BLaER1 treated with 17β-estradiol and CSF1 and Interleukin-3, amounts not matched to agents 10 nM and 100 nM (cell line): Measurements from ENCODE around the gene CDHR1.
"Not testable (repeated sequence)": the region's sequence is repeated elsewhere in the genome, so short reads cannot be mapped to it uniquely, and the experiment has no call there.

Source experiments
- H3K27ac ChIP-seq, 11 experiments: shearing (Covaris generic); formaldehyde crosslinking; 2 replicates each; pipeline ENCODE4 v1.8.1; 2022
- H3K27me3 ChIP-seq, 11 experiments: shearing (Covaris generic); formaldehyde crosslinking; 2 replicates each; pipeline ENCODE4 v1.8.1; 2022
- H3K36me3 ChIP-seq, 11 experiments: shearing (Covaris generic); formaldehyde crosslinking; 2 replicates each; pipeline ENCODE4 v1.8.1; 2022
- H3K4me1 ChIP-seq, 10 experiments: shearing (Covaris generic); formaldehyde crosslinking; 2 replicates each; pipeline ENCODE4 v1.8.1; 2022
- H3K4me2 ChIP-seq, 11 experiments: shearing (Covaris generic); formaldehyde crosslinking; 2 replicates each; pipeline ENCODE4 v1.8.1; 2022
- H3K4me3 ChIP-seq, 10 experiments: shearing (Covaris generic); formaldehyde crosslinking; 2 replicates each; pipeline ENCODE4 v1.8.1; 2022
- H3K9ac ChIP-seq, 11 experiments: shearing (Covaris generic); formaldehyde crosslinking; 2 replicates each; pipeline ENCODE4 v1.8.1; 2022
- H3K9me3 ChIP-seq, 11 experiments: shearing (Covaris generic); formaldehyde crosslinking; replicated peaks in 1 of 11; 2 replicates each; pipeline ENCODE4 v1.8.1; 2022
- H4K20me1 ChIP-seq, 11 experiments: shearing (Covaris generic); formaldehyde crosslinking; 2 replicates each; pipeline ENCODE4 v1.8.1; 2022
- Cebpa-rat ChIP-seq, 11 experiments: shearing (Covaris generic); IDR thresholded peaks; 2 replicates each; pipeline ENCODE4 v1.8.1; 2022

The CDHR1 gene

DNA sequence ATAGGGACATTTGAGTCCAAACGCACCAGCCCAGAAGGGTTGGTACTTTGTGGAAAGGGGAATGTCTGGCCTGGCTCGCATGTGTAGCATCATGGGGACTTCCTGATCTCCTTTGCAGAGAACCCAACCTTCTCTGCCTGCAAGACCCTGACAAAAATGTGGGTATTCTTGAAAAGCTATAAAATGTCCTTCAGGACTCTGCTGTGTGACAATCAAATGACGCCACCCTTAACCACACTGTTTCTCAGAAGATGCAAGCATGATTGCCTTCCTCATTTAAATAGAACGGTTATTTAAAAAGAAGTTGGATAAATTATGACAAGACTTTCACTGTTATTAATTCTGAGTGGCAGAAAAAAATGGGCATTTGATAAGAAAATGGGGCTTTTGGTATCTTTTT is 35.8 kb upstream of the CDHR1 start:
- no peak overlapping the region for H3K9ac ChIP-seq
- TF ChIP-seq Cebpa-rat (IDR thresholded peaks at IDR 0.05): no peak
- peak overlapping the region in 2 of 11 experiments; percentile 3 to 26; a peak in 2 of 22 replicates for H3K4me2 ChIP-seq
- peaks cover 0 to 28% (median 7%) of the 10 kb centered on the region in 10 experiments; a peak in 12 of 20 replicates for H3K4me1 ChIP-seq
- H3K4me3 ChIP-seq: no peak overlapping the region
- H3K27me3 ChIP-seq: no peaks in the 10 kb centered on the region
- no peaks in the 10 kb centered on the region for H4K20me1 ChIP-seq
- peaks cover 21 to 26% (median 24%) of the 10 kb centered on the region in 11 experiments for H3K36me3 ChIP-seq
- no peak overlapping the region for H3K27ac ChIP-seq
- H3K9me3 ChIP-seq: no peaks in the 10 kb centered on the region

GRCh38 chr10:84159076-84159685 is 35.2 kb upstream of the CDHR1 start:
- H3K4me3 ChIP-seq: no peak overlapping the region
- H3K27ac ChIP-seq: no peak overlapping the region
- peak overlapping the region in 2 of 11 experiments; percentile 3 to 26; a peak in 1 of 22 replicates for H3K4me2 ChIP-seq
- H4K20me1 ChIP-seq: no peaks in the 10 kb centered on the region
- no peak for TF ChIP-seq Cebpa-rat (IDR thresholded peaks at IDR 0.05)
- H3K27me3 ChIP-seq: no peaks in the 10 kb centered on the region
- H3K9me3 ChIP-seq: no peaks in the 10 kb centered on the region
- H3K4me1 ChIP-seq: peaks cover 0 to 28% (median 7%) of the 10 kb centered on the region in 10 experiments; a peak in 12 of 20 replicates
- H3K36me3 ChIP-seq: peaks cover 14 to 20% (median 18%) of the 10 kb centered on the region in 11 experiments
- H3K9ac ChIP-seq: no peak overlapping the region

DNA sequence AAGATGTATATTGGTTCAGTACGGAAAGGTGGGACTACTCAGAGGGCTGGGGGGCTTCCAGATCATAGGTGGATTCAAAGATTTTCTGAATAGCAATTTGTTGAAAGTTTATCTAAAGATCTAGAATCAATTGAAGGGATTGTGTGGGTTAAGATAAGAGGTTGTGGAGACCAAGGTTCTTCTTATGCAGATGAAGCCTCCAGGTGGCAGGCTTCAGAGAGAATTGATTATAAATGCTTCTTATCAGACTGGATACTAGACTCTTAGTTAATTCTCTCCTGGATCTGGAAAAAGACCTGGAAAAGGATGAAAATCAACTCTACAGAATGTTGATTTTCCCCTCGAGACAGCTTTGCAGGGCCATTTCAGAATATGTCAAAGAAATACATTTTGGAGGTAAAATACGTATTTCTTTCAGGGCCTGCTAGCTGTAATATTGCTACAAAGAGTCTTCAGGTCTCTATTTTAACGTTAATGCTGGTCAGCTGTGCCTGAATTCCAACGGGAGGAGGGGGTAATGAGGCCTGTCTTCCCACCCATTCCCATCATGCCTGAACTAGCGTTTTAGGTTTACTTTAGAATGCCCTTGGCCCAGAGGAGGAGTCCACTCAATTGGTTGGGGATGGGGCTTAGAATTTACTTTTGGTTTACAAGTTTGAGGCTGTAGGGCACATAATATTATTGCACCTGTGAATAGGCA is 33.5 kb upstream of the CDHR1 start:
- Histone ChIP-seq H3K4me1 (peaks cover 0 to 26% (median 7%) of the 10 kb centered on the region in 10 experiments; a peak in 12 of 20 replicates), H3K4me2 (no peak overlapping the region), H3K27me3 (no peaks in the 10 kb centered on the region), H3K27ac (no peak overlapping the region), H3K9me3 (no peaks in the 10 kb centered on the region), H3K4me3 (no peak overlapping the region), H4K20me1 (no peaks in the 10 kb centered on the region), H3K36me3 (peaks cover 0 to 3% (median 2%) of the 10 kb centered on the region in 11 experiments; a peak in 11 of 22 replicates), H3K9ac (no peak overlapping the region)
- no peak for TF ChIP-seq Cebpa-rat (IDR thresholded peaks at IDR 0.05)

- no peaks in the 10 kb centered on the region for H3K27me3 ChIP-seq
- H3K9me3 ChIP-seq: peaks cover 10 to 25% (median 20%) of the 10 kb centered on the region in 11 experiments; a peak in 20 of 22 replicates
- no peak overlapping the region for H3K9ac ChIP-seq
- peaks cover 0 to 3% (median 0%) of the 10 kb centered on the region in 10 experiments; a peak in 1 of 20 replicates for H3K4me1 ChIP-seq
- H4K20me1 ChIP-seq: no peaks in the 10 kb centered on the region
- H3K36me3 ChIP-seq: no peaks in the 10 kb centered on the region
- H3K27ac ChIP-seq: no peak overlapping the region
- H3K4me3 ChIP-seq: no peak overlapping the region
- TF ChIP-seq Cebpa-rat (IDR thresholded peaks at IDR 0.05): no peak
- H3K4me2 ChIP-seq: no peak overlapping the region
Observed at GRCh38 chr10:84163996-84164395, 30.3 kb upstream of the CDHR1 start.

GRCh38 chr10:84164442-84164841 is 29.9 kb upstream of the CDHR1 start:
- H3K4me3 ChIP-seq: no peak overlapping the region
- no peaks in the 10 kb centered on the region for H3K27me3 ChIP-seq
- H3K4me2 ChIP-seq: no peak overlapping the region

GRCh38 chr10:84166620-84167288 is 27.6 kb upstream of the CDHR1 start:
- Histone ChIP-seq H3K4me2 (no peak overlapping the region), H3K9ac (no peak overlapping the region), H3K36me3 (no peaks in the 10 kb centered on the region), H3K27me3 (no peaks in the 10 kb centered on the region), H3K4me1 (peaks cover 0 to 5% (median 3%) of the 10 kb centered on the region in 10 experiments; a peak in 7 of 20 replicates), H3K27ac (no peak overlapping the region), H3K9me3 (peaks cover 10 to 25% (median 20%) of the 10 kb centered on the region in 11 experiments; a peak in 20 of 22 replicates), H4K20me1 (no peaks in the 10 kb centered on the region), H3K4me3 (no peak overlapping the region)
- no peak for TF ChIP-seq Cebpa-rat (IDR thresholded peaks at IDR 0.05)

More at GRCh38 chr10:84164442-84164841, 29.9 kb upstream of the CDHR1 start:
- no peak overlapping the region for H3K9ac ChIP-seq
- TF ChIP-seq Cebpa-rat (IDR thresholded peaks at IDR 0.05): no peak
- no peaks in the 10 kb centered on the region for H3K36me3 ChIP-seq
- no peak overlapping the region for H3K27ac ChIP-seq
- H3K9me3 ChIP-seq: peaks cover 10 to 25% (median 20%) of the 10 kb centered on the region in 11 experiments; a peak in 20 of 22 replicates
- H4K20me1 ChIP-seq: no peaks in the 10 kb centered on the region
- H3K4me1 ChIP-seq: no peaks in the 10 kb centered on the region

- not testable (repeated sequence) for H3K4me1 ChIP-seq, H3K4me2 ChIP-seq, H3K4me3 ChIP-seq, H3K27ac ChIP-seq, H3K27me3 ChIP-seq, H3K9ac ChIP-seq, H3K36me3 ChIP-seq, H4K20me1 ChIP-seq
- H3K9me3 ChIP-seq: peaks cover 10 to 25% (median 20%) of the 10 kb centered on the region in 11 experiments; a peak in 20 of 22 replicates
Observed at GRCh38 chr10:84167289-84167653, 27.1 kb upstream of the CDHR1 start.

- Histone ChIP-seq H3K9me3 (peaks cover 10 to 25% (median 20%) of the 10 kb centered on the region in 11 experiments; a peak in 20 of 22 replicates), H3K4me1 (peaks cover 6 to 21% (median 11%) of the 10 kb centered on the region in 10 experiments; a peak in 14 of 20 replicates)
- not testable (repeated sequence) for H3K27me3 ChIP-seq, H3K9ac ChIP-seq, H3K4me2 ChIP-seq, H3K36me3 ChIP-seq, H4K20me1 ChIP-seq, H3K4me3 ChIP-seq, H3K27ac ChIP-seq
Observed at GRCh38 chr10:84168382-84168781, 26.0 kb upstream of the CDHR1 start.

- H3K27me3 ChIP-seq, H3K36me3 ChIP-seq, H4K20me1 ChIP-seq, H3K4me3 ChIP-seq: not testable (repeated sequence)
- Histone ChIP-seq H3K4me2 (peak overlapping the region in 4 of 11 experiments; percentile 17 to 60 (median 48); a peak in 4 of 22 replicates), H3K4me1 (peaks cover 6 to 23% (median 11%) of the 10 kb centered on the region in 10 experiments; a peak in 14 of 20 replicates), H3K27ac (peak overlapping the region in 6 of 11 experiments; percentile 21 to 77 (median 66); a peak in 10 of 22 replicates), H3K9me3 (peaks cover 10 to 24% (median 20%) of the 10 kb centered on the region in 11 experiments; a peak in 20 of 22 replicates), H3K9ac (peak overlapping the region in 2 of 11 experiments; percentile 45 to 51; a peak in 3 of 22 replicates)
Observed at GRCh38 chr10:84171237-84171636, 23.1 kb upstream of the CDHR1 start.

GRCh38 chr10:84171700-84172466 is 22.5 kb upstream of the CDHR1 start:
- not testable (repeated sequence) for H3K36me3 ChIP-seq, H3K27me3 ChIP-seq, H4K20me1 ChIP-seq, H3K4me3 ChIP-seq
- H3K9me3 ChIP-seq: peaks cover 6 to 19% (median 16%) of the 10 kb centered on the region in 11 experiments; a peak in 19 of 22 replicates
- H3K4me2 ChIP-seq: peak overlapping the region in 9 of 11 experiments; percentile 26 to 60 (median 37); a peak in 12 of 22 replicates
- H3K9ac ChIP-seq: peak overlapping the region in 6 of 11 experiments; percentile 18 to 56 (median 48); a peak in 9 of 22 replicates
- H3K27ac ChIP-seq: peak overlapping the region; percentile 9 to 77 (median 61); a peak in 19 of 22 replicates
- H3K4me1 ChIP-seq: peaks cover 6 to 24% (median 11%) of the 10 kb centered on the region in 10 experiments; a peak in 15 of 20 replicates
